IPS-NIHi7 (cell line): ENCODE results near the gene TFAP2A.

Experiments
- DNase-seq: peaks from one replicate; pipeline ENCODE4 v3.0.0; 2012; ENCODE audit warnings: mixed read lengths; ENCODE audit errors: extremely low spot score

Gene TFAP2A

GRCh38 chr6:10382728-10383330 lies 32.0 kb downstream of the TFAP2A start:
- no peak for DNase-seq

- no peak for DNase-seq
Observed at GRCh38 chr6:10382322-10382721, 32.6 kb downstream of the TFAP2A start.

- DNase-seq = no peak
Observed at GRCh38 chr6:10381830-10382208, 33.1 kb downstream of the TFAP2A start.

- DNase-seq = peak; percentile 65
Observed at GRCh38 chr6:10381133-10381829, 33.6 kb downstream of the TFAP2A start.

GRCh38 chr6:10375391-10375969 lies 39.4 kb downstream of the TFAP2A start:
- no peak for DNase-seq

- DNase-seq = peak; percentile 22
Observed at GRCh38 chr6:10373642-10374359, 41.1 kb downstream of the TFAP2A start.

- no peak for DNase-seq
Observed at GRCh38 chr6:10369896-10370295, 45.0 kb downstream of the TFAP2A start.

GRCh38 chr6:10368861-10369260 lies 46.0 kb downstream of the TFAP2A start:
- no peak for DNase-seq

- DNase-seq = no peak
Observed at GRCh38 chr6:10363911-10364310, 51.0 kb downstream of the TFAP2A start.

GRCh38 chr6:10362300-10362699 lies 52.6 kb downstream of the TFAP2A start:
- DNase-seq = no peak

GRCh38 chr6:10361428-10361827 lies 53.4 kb downstream of the TFAP2A start:
- no peak for DNase-seq

GRCh38 chr6:10359581-10359980 lies 55.3 kb downstream of the TFAP2A start:
- DNase-seq = no peak

- no peak for DNase-seq
Observed at GRCh38 chr6:10355115-10355702, 59.7 kb downstream of the TFAP2A start.

GRCh38 chr6:10351791-10352190 lies 63.1 kb downstream of the TFAP2A start:
- no peak for DNase-seq

GRCh38 chr6:10350720-10351119 lies 64.2 kb downstream of the TFAP2A start:
- no peak for DNase-seq

GRCh38 chr6:10347561-10348327 lies 67.1 kb downstream of the TFAP2A start:
- no peak for DNase-seq
